ENCODE results near the gene FAM227A.
"Not testable (repeated sequence)": the region's sequence is repeated elsewhere in the genome, so short reads cannot be mapped to it uniquely, and the experiment has no call there.

FAM227A gene

GRCh38 chr22:38610234-38610633 lies 46.0 kb downstream of the FAM227A start:
- DNase-seq: no peak

DNA sequence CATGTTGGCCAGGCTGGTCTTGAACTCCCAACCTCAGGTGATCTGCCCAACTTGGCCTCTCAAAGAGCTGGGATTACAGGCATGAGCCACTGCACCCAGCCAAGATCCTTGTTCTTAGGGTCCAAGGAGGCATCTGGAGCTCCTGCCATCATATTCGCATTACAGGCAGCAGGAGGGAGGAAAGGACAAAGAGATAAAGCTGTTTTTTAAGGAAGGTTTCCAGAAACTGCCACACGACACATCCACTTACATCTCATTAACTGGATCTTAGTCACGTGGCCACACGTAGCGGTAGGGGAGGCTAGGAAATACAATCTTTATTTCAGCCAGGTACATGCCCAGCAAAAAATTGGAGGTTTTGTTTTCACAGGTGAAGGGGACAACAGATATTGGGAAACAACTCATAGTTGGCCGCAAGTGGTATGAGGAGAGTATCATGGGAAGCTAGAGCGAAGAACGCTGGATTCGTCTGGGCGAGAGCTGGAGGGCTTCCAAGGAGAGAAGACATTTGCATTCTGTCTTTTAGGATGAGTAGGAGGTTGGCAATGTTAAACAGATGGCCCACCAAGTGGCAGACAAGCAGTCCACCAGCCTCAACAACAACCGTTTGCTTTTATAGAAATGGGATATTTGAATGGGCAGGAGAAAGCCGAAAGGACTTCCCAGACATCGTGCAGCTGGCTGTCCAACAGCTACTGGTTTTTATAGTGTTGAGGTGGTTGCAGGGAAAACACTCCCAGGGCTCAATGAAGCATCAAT lies 47.0 kb downstream of the FAM227A start:
- peak; percentile 73 for DNase-seq

DNA sequence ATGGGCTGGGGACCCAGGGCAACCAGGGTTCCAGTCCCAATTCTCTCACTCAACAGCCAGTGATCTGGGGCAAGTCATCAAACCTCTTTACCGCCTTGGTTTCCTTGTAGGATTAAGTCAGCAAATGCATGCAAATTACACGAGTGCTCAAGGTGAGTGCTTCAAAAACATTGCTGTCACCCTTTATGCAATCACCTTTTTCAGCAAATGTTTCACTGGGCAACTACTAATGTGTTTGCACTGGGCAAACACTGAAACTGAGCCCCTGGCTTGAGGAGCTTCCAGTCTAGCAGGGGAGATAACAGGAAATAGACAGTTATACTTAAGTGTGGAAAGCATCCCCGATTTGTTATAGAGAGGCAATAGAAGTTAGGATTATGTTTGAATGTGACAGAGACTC lies 48.5 kb downstream of the FAM227A start:
- no peak for DNase-seq

- no peak for DNase-seq
Observed at GRCh38 chr22:38602166-38602565, 54.0 kb downstream of the FAM227A start.

DNA sequence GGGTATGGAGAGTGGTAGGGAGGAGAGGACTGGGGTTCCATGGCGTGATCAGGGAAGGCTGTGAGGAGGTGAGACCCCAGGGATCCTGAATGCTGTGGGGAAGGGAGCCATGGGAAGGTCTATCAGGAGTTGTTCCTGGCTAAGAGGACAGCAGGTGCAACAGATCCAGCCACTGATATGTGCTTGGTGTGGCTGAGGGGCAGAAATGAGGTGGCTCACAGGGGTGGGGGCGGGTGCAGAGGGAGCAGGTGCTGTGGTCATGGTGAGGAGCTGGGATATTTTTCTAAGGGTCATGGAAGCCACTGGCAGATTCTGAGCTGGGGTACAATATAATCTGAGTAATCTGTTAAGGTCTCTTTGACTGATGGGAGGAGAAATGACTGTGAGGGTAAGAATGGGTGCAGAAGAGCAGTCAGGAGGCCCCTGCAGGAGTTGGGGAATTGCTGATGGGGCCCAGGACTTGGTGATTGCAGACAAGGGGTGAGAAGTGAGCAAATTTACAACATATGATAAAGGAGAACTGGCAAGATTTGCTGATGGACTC lies 54.9 kb downstream of the FAM227A start:
- no peak for DNase-seq

DNA sequence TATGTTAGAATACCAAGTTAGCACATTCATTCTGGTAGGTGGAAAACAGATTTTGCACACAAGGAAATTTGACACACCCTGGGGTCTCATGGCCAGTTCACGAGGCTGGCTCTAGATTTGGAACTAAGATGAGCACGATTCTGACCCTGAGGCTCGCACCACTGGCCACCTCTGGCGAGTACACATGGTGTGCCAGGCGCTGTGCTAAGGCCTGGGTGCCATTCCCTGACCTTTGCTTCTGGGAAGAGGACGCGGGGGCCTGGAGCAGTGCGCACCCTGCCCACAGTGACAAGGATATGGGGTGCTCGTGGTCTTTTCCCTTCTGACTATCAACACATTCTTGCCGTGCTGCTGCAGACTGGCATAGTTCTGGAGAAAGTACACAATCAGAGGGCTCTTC lies 56.7 kb downstream of the FAM227A start:
- DNase-seq: no peak

DNA sequence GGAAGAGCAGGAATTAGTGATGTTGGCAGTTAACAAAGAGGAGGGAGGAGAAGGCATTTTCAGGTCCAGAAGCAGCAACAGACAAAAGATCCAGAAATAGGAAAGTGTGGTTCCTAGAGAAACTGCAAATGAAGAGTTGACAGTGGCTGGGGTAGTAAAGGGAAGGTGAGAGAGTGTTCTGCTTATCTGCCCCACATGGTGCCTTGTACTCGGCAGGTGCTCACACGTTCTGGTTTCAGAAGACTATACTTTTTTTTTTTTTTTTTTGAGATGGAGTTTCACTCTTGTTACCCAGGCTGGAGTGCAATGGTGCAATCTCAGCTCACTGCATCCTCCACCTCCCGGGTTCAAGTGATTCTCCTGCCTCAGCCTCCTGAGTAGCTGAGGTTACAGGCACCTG lies 73.3 kb downstream of the FAM227A start:
- DNase-seq: not testable (repeated sequence)

DNA sequence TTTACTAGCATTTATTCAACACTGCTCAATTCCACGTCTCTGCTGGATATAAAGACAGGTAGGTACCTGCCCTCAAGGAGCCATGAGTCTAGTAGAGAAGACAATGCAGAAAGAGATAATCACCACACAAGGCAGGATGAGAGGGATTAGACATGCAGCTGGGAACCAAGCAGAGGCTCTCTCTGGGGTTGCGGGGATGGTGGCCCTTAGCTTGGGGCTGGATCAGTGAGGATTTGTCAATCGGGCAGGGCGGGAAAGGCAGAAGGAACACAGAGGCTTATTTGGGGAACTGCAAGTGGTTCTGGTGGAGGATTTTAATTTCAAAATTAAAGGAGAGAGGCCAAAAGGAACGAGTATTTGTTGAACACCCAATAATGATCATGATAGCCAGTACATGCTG lies 77.7 kb downstream of the FAM227A start:
- no peak for DNase-seq

- DNase-seq: no peak
Observed at GRCh38 chr22:38572065-38572464, 84.1 kb downstream of the FAM227A start.

GRCh38 chr22:38570779-38571364 lies 85.3 kb downstream of the FAM227A start:
- peak; percentile 33 for DNase-seq

DNA sequence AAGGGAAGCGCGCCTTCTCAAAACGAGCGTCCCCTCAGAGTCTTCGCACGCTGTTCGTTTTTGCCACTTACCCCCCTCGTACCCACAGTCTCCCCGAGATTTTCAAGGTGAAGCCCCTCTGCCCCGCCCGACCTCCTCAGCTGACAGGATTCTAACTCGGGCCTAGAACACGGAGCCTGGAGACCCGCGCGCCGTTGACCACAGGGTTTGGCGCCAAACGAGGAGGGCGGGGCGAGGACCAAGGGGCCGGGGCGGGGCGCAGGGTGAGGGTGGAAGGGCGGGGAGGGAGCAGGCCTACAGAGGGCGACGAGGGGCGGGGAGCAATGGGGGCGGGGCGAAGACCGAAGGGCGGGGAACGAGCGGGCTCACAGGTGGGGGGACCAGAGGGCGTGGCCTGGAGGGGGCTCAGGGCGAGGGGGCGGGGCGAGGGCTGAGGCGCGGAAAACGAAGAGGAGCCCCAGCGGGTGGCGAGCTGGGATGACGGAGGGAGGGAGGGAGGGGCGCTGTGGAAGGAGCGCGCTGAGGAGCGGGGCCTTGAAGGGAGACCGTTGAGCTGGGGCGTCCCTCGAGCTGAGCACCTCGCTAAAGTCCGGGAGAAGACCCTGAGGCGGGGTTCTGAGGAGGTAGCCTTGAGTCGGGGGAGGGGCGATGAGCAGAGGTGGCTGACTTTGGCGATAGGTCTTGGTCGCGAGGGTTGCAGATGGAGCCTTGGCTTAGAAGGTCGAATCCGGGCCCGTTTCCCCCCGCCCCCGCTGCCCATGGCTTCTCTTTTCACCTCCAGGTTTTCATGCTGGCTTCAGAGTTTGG lies 86.0 kb downstream of the FAM227A start, which contains the start of gene DMC1:
DMC1 (minus strand) TSS at position 212 of the 807 bp plus-strand sequence. CDS start 1,927 bp downstream, outside the sequence.
- DNase-seq: peak; percentile 55

GRCh38 chr22:38569181-38569971 lies 86.8 kb downstream of the FAM227A start:
- DNase-seq: no peak

DNA sequence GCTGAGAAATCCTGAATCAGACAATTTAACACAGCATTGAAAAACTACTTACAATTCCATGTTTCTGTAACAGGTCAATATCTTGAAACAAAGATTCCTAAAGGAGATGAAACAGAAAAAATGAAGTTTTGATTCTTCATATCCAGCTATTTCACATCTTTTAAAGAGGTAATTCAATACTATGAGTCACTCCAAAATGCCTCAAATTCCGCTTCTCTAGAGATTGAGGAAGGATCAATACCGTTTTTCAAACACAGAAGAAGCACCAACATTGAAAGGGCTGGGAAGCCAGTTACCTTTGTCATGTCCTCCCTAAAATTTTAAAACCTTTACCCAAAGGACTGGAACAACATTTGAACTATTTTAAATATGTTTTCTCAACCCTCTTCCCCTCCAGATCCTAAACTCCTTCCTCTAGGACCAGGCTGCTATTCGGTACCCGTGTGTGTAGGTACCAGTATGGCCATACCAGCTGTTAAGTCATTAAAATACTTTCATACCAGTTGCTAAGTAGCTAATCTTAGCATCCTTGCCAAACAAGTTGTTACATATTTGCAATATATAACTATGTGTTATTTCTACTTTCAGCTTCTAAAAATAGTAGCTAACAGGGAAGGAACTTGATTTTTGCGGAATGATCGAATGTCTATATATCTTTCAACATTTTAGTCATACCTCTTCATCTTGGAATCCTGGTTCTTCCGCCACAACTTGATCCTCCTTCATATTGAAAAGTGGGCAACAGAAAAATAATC lies 88.5 kb downstream of the FAM227A start:
- DNase-seq: no peak

GRCh38 chr22:38566726-38567504 lies 89.3 kb downstream of the FAM227A start:
- no peak for DNase-seq

GRCh38 chr22:38565441-38565840 lies 90.8 kb downstream of the FAM227A start:
- DNase-seq: no peak

DNA sequence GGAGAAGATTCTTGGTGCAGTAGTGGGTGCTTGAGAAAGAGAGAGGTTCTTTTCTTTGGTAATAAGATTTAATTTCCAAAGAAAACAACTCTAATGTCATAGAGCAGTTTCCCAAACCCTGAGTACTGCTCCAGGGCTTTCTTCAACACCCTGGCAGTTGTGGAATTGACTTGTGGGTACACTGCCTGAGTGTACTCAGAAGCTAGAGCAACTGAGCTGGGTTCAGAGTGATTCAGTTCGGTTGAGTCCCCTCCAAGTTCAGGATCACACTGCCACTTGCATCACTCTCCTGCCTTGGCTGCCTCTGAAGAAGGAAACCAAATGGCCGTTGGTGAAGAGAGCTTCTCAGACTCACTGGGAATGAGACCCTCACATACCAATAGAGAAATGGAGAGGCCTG lies 91.5 kb downstream of the FAM227A start:
- no peak for DNase-seq

GRCh38 chr22:38554281-38554680 lies 101.9 kb downstream of the FAM227A start:
- no peak for DNase-seq

- no peak for DNase-seq
Observed at GRCh38 chr22:38549101-38549894, 106.9 kb downstream of the FAM227A start.

- no peak for DNase-seq
Observed at GRCh38 chr22:38540701-38541100, 115.5 kb downstream of the FAM227A start.
